Astrocyte of the spinal cord (primary cell): ENCODE data around the gene TRIO.

Source experiments
- DNase-seq: peaks from one replicate; pipeline ENCODE4 v3.0.0; 2011; ENCODE audit warnings: low read depth, low spot score
- H3K4me3 ChIP-seq: 2 replicates; pipeline ENCODE4 v1.5.1; 2011; ENCODE audit warnings: low read depth, mild to moderate bottlenecking, low read length, moderate library complexity
- in situ Hi-C: cut with HindIII; loops from 2 replicates; pipeline ENCODE4 v1.10.0; 2017; ENCODE audit warnings: low sequenced_read_pairs
- TF ChIP-seq, protein P1 (sequence below): IDR thresholded peaks from 2 replicates; pipeline ENCODE4 v1.5.1; 2012; ENCODE audit warnings: low read depth, mild to moderate bottlenecking, low read length, inconsistent platforms

The TRIO gene

DNA sequence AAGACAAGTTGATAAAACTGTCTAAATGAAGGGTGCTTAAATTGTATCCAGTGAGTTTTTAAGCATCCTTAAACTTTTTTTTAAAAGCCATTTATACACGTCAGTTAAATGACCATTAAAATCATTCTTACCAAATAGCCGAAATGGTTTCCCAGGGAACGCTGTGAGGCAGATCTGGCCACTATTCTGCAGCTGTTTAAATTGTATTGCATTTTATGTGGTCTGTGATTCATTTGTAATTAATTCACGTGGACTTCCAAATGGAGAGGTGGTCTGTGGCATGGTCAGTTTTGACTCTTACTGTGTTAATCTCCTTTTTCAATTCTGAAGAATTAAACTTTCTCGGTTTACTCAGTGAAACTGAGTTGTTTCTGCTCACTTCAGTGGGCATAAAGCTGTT lies 324.7 kb downstream of the TRIO start:
- TF ChIP-seq, protein P1, sequence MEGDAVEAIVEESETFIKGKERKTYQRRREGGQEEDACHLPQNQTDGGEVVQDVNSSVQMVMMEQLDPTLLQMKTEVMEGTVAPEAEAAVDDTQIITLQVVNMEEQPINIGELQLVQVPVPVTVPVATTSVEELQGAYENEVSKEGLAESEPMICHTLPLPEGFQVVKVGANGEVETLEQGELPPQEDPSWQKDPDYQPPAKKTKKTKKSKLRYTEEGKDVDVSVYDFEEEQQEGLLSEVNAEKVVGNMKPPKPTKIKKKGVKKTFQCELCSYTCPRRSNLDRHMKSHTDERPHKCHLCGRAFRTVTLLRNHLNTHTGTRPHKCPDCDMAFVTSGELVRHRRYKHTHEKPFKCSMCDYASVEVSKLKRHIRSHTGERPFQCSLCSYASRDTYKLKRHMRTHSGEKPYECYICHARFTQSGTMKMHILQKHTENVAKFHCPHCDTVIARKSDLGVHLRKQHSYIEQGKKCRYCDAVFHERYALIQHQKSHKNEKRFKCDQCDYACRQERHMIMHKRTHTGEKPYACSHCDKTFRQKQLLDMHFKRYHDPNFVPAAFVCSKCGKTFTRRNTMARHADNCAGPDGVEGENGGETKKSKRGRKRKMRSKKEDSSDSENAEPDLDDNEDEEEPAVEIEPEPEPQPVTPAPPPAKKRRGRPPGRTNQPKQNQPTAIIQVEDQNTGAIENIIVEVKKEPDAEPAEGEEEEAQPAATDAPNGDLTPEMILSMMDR: no peak
- in situ Hi-C loops: no loop called here

DNA sequence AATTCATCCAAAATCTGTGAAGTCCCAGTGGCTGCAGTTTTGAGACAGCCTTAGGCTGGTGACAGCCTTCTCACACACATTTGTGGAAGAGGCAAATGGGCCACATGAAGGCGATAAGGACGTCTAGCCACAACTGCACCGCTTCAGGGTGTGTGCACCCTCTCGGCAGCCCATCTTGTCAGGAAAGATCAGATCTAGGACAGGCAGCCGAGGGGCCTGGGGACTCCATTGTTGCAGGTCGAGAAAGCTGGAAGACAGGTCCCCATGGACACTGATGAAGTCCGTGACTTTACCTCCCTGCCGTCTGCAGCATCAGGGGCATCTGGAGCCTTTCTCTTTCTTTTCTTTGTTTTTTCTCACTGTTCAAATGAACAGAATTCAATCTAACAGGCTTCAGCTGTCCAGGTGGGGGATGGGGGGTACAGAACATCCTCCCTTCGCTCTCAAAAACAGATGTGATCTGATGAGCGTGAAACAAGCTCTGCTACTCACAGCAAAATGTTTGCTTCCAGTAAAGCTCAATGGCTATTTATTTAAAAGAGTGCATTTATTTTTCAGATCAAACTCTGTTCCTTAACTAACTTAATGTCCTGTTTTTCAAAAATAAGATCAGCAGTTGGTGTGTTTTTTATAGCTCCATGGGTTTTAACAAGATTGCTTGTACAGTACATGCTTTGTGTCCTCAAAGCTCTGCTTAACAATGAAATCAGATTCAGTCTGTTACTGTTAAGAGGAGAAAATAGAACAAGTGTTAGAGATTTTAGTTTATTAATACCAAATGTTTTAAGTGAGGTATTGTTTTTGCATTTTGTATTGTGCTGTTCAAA lies 326.6 kb downstream of the TRIO start:
- H3K4me3 ChIP-seq: no peak overlapping the region
- in situ Hi-C loops: no loop called here
- DNase-seq: no peak
- TF ChIP-seq, protein P1: no peak

More for the DNA sequence above, 324.7 kb downstream of the TRIO start:
- DNase-seq: peak; percentile 79
- no peak overlapping the region for H3K4me3 ChIP-seq

DNA sequence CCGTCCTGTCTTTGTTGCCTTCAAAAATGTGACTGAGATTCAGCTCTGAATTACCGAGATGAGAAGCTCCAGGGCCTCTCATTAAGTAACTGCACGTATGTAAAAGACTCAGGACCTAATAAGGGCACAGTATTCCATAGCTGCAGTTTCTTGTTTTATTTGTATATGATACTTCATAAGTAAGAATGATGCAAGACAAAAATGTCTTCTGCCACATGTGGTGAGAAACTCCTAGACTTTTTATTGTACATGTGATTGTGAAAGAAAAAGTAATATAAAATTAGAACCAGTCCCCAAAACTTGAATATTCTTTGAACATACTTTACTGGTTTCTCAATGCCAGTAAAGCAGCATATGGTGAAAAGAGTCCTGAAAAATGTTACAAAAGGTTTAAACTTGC lies 328.4 kb downstream of the TRIO start:
- DNase-seq: no peak

DNA sequence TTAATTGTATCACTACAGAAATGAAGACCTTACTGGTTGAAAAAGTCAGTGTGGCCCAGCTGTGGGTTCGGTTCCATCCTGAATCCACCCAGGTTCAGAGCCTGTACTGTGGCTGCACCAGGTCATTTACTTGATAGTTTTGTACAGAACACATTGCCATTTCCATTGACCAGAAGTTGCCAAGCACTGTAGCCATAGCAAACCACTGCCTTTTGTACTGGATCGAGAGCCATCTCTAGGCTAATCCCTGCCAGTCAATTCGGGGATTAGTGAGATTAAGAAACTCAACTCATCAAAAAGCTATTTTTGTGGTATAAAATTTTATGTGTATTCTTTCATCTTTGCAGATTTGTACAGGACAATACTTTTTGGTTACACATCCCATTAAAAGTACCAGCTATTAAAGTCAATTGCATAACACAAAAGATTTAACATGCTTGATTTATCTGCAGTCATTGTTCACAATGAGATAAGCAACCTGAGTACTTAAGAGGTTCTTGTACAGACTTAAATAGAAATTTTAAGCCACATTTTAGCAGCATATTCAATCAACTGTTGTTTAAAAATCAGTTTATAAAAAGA lies 329.9 kb downstream of the TRIO start:
- in situ Hi-C loops: no loop called here
- TF ChIP-seq, protein P1: no peak
- no peak for DNase-seq
- H3K4me3 ChIP-seq: no peak overlapping the region

More for the DNA sequence above, 328.4 kb downstream of the TRIO start:
- H3K4me3 ChIP-seq: no peak overlapping the region
- in situ Hi-C loops: no loop called here
- TF ChIP-seq, protein P1: no peak

DNA sequence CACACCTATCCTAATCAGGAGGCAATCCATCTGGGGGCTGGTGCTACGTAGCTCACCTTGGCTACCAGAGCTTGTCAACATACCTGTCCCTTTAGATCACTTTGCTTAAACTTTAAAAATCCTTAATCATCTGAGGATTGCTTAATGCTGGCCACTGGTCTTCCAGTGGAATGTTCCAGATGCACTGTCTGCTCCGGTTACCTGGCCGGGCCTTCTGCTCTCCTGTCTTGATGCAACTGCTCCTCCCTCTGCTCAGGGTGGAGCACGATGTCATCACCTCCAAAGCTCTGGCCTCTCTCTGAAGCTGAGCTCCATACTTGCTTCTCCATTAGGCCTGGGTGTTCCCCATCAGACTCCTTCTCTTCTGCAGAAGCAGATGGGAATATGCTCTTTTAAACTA lies 331.9 kb downstream of the TRIO start:
- DNase-seq: no peak
- TF ChIP-seq, protein P1: no peak
- no peak overlapping the region for H3K4me3 ChIP-seq
- in situ Hi-C loops: no loop called here

DNA sequence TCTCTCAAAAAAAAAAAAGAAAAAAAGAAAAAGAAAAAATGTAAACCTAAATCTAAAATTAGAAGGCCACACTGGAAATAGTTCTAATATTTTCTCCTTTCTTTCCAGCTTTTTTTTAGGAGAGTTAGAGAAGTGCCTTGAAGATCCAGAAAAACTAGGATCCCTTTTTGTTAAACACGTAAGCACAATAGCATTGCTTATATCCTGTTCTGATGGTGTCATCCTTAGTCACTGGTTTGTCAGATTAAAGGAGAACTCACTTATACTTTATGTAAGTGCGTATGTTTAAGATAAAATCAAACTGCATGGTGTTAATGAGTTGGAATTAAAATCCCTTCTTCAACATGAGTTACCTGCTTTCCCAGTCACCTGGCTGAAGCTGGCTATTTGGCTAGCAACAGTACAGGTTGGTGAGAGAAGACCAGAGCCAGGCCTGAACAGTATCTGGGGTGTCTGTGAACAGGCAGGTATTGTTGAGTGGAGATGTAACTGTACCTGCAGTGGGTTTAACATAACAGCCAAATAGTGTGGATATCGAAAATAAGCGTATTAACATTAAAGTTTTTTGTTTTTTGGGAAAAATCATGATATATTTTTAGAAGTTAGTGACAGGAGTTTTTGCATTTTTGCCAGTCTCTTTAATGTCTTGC lies 333.8 kb downstream of the TRIO start:
- H3K4me3 ChIP-seq: no peak overlapping the region
- in situ Hi-C loops: no loop called here
- TF ChIP-seq, protein P1: no peak
- DNase-seq: peak; percentile 35
